HUES6 (cell line): ENCODE results near the gene POLK.

Source experiments
- H3K27ac ChIP-seq: 2 replicates; pipeline ENCODE4 v1.7.0; 2013; ENCODE audit warnings: low read depth, mild to moderate bottlenecking, low read length, inconsistent platforms
- H3K27me3 ChIP-seq: 2 replicates; pipeline ENCODE4 v1.6.1; 2013; ENCODE audit warnings: low read length; ENCODE audit not compliant: control insufficient read depth, insufficient read depth
- H3K36me3 ChIP-seq: 2 replicates; pipeline ENCODE4 v1.6.1; 2013; ENCODE audit warnings: low read length; ENCODE audit not compliant: control insufficient read depth, insufficient read depth
- H3K4me1 ChIP-seq: 2 replicates; pipeline ENCODE4 v1.6.1; 2013; ENCODE audit warnings: low read length; ENCODE audit not compliant: control insufficient read depth, insufficient read depth
- H3K4me3 ChIP-seq: 2 replicates; pipeline ENCODE4 v1.5.1; 2013; ENCODE audit warnings: low read depth, low read length
- H3K9ac ChIP-seq: one replicate; pipeline ENCODE4 v1.6.1; 2013; ENCODE audit warnings: mild to moderate bottlenecking, low read length
- H3K9me3 ChIP-seq: 2 replicates; pipeline ENCODE4 v1.6.1; 2013; ENCODE audit warnings: low read depth, low read length; ENCODE audit not compliant: control insufficient read depth, insufficient read depth

Gene POLK

DNA sequence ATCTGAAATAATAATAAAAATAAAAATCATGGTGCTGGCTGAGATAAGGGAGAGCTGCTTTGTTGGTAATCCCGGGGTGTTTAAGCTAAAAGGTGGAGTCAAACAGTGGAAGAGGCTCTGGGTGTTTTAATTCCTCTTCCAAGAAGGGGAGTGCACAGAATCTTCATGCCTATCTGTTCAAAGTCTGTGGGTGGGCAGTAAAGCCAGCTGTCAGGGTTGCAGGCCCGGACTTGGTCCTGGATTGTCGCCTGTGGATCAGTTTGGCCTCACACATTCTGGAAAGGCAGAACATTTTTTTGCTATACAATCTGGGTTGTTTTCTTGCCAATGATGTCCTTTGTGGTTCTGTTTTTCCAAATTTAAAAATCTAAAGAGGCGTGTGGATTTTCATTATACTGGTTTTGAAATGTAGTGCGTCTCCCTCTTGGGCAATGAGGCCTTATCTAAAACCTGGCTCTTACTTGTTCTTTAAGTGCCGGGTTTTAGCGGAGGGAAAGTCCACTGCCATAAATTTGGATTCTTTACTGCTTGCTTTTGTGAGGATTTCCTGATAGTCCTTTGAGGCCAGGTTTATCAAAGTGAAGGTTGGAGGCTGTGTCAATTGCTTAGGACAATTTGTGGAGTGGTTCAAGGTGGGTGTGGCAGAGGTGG is 105.4 kb downstream of the POLK start:
- Histone ChIP-seq H3K36me3 (no peaks in the 10 kb centered on the region), H3K27me3 (peaks cover 3% of the 10 kb centered on the region; the same call in 1 of the 2 replicates), H3K4me1 (peaks cover 29% of the 10 kb centered on the region), H3K4me3 (no peak overlapping the region), H3K9me3 (no peaks in the 10 kb centered on the region), H3K27ac (peak overlapping the region; percentile 23; the same call in 1 of the 2 replicates), H3K9ac (no peak overlapping the region)

DNA sequence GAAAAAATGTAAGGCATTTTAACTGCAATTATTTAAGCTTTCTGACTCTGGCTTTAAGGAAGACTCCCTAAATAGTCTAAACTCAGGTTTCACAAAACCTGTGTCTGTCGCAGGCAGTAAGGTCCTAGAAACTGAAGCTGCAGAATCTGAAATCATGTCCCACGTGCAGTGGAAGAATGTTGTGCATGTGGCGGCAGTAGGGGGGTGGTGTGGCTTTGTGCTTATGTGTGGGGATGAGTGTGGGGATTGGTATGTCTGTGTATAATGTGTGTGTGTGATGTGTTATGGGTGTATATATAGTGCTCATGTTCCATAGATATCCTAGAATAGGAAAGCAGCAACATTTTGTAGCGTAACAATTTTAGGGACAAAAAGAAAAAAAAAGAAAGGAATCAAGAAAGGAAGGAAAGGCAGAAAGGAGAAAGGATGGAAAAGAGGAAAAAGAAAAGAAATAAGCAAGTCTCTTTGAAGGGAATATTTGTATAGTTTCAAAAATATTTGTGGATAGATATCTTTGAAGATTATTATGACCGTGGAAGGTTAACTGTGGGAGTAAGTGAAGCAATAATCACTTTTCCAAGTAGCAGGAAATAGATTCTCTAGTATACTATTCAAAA is 106.2 kb downstream of the POLK start:
- Histone ChIP-seq H3K9me3 (no peaks in the 10 kb centered on the region), H3K4me1 (peaks cover 23% of the 10 kb centered on the region), H3K9ac (no peak overlapping the region), H3K4me3 (no peak overlapping the region), H3K27me3 (no peaks in the 10 kb centered on the region), H3K36me3 (no peaks in the 10 kb centered on the region), H3K27ac (no peak overlapping the region)

DNA sequence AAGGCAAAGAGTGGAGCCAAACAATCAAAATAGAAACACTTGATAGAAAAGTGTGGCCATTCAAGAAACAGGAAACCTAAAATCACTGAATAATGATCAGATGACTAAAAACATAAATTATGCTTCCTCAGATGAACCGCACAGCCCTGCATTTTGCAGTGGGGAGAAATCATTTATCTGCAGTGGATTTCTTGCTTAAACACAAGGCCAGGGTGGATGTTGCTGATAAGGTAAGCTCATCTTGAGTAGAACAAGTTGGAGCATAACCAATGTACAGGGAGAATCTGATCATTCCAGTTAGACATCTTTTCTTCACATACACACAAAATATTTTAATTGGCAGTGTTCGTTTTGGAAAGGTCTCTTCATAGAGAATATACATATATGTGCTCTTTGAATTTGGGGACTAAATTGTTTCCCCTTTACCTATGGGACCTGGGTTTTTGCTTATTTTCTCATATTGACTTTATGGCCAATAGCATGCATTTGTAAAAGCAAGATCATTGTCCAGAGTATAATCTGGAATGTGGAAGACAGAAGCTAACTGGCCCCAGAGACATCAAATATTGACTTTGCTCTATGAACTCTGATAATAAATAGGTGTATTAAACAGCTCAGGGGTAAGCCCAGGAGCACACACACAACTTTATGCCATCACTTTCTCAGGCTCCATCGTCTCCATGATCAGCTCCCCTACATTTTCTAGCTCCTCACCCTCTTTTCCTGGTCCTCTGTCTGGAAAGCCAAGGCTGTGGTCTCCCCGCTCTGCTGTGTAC is 108.7 kb downstream of the POLK start:
- Histone ChIP-seq H3K4me1 (peaks cover 29% of the 10 kb centered on the region), H3K27me3 (no peaks in the 10 kb centered on the region), H3K9me3 (no peaks in the 10 kb centered on the region), H3K9ac (no peak overlapping the region), H3K36me3 (no peaks in the 10 kb centered on the region), H3K27ac (no peak overlapping the region), H3K4me3 (no peak overlapping the region)

DNA sequence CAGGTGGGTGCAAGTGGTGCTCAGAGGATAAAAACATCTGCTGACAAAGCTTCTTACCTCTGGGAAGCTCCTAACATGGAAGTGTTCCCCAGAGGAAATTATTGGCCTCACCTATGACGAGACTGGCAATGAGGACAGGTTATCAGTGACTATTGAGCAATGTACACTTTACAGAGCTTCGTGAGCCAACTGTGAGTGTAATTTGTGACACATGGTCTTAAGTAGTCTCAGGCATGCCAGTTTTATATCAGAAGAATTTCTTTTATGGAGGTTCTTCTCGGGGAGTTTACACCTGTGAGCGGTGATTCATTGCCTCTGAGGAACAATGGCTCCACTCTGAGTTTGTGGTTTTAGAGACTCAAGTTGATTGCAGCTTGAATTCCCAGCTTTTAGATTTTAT is 110.9 kb downstream of the POLK start:
- Histone ChIP-seq H3K27me3 (no peaks in the 10 kb centered on the region), H3K9ac (no peak overlapping the region), H3K9me3 (no peaks in the 10 kb centered on the region), H3K4me1 (peaks cover 14% of the 10 kb centered on the region; the same call in 1 of the 2 replicates), H3K4me3 (no peak overlapping the region), H3K36me3 (no peaks in the 10 kb centered on the region), H3K27ac (no peak overlapping the region)

DNA sequence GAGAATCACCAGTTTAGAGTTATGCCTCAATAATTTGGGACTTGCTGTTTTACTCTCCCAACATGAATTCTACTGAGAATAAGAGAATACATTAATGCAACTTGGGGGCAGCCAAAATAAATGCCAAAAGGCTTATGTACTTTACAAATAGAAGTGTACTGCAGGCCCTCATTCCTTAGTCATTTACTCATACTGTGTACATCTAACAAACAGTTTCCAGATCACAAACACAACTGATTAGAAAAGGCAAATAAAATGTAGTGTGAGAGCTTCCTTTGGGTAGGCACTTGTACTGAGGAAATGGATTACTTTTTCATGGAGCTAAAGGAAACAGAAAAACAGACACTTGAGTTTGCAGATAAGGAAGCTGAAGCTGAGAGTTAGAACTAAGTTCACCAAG is 112.2 kb downstream of the POLK start:
- Histone ChIP-seq H3K9ac (no peak overlapping the region), H3K36me3 (no peaks in the 10 kb centered on the region), H3K4me3 (no peak overlapping the region), H3K27ac (no peak overlapping the region), H3K27me3 (no peaks in the 10 kb centered on the region), H3K9me3 (no peaks in the 10 kb centered on the region), H3K4me1 (peaks cover 10% of the 10 kb centered on the region; the same call in 1 of the 2 replicates)

DNA sequence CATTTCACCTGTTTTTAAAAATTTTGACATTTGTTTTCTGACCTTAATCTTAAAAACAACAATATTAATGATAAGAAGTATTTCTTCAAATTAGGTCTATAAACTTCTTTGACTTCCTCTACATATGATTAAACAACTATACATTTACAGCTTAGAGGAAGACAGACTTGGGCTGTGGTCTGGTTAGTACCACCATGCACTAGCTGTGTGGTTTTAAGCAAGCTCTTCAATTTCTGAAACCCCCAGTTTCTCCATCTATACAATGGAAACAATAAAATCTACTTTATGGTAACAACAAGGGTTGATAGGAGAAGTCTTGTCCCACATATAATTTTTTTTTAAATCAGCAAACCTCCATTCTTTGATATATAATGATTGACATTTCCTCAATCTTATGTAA is 115.3 kb downstream of the POLK start:
- H3K9me3 ChIP-seq, result no peaks in the 10 kb centered on the region
- no peaks in the 10 kb centered on the region for H3K36me3 ChIP-seq
- H3K4me1 ChIP-seq, result peaks cover 6% of the 10 kb centered on the region; the same call in 1 of the 2 replicates
- H3K4me3 ChIP-seq, result no peak overlapping the region
- no peak overlapping the region for H3K9ac ChIP-seq
- no peak overlapping the region for H3K27ac ChIP-seq
- no peaks in the 10 kb centered on the region for H3K27me3 ChIP-seq

DNA sequence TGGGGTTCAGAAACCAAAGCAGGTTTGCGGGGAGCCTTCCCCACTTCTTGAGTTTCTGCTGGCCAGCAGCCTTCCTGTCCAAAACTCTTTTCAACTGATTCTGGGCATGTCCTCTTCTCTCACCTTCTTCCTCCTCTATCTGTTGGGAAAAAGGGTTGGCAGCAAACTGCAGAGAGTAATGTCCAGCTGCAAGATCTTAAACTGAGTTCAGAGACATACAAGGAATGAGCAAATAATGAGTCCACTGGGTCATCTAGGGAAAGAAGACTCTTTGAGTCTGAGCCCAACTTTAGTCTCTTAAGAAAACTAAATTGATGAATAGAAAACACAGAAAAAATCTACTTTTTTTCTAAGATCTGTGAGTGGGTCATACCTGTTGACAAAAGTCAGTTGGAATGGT is 116.1 kb downstream of the POLK start:
- Histone ChIP-seq H3K27me3 (no peaks in the 10 kb centered on the region), H3K9ac (no peak overlapping the region), H3K4me1 (peaks cover 6% of the 10 kb centered on the region; the same call in 1 of the 2 replicates), H3K36me3 (no peaks in the 10 kb centered on the region), H3K27ac (no peak overlapping the region), H3K9me3 (no peaks in the 10 kb centered on the region), H3K4me3 (no peak overlapping the region)

DNA sequence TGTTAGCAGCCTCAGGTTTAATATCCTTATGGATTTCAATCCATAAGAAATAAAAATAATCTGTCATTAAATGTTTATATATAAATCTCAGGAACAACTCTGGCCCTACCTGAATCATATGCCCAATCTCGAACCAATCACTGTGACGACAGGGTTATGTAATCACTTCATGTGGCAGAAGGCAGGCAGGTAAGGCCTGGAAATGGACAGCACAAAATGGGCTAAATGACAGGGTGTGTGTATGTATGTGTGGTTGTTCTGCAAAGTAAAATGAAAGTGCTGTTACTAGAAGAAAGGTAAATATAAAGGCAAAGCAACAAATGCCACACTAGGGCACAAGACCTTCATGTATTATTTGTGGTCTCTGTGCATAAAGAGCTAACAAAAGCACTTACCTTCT is 119.2 kb downstream of the POLK start:
- H3K9me3 ChIP-seq, result no peaks in the 10 kb centered on the region; the same call in 1 of the 2 replicates
- H3K27me3 ChIP-seq, result no peaks in the 10 kb centered on the region
- H3K36me3 ChIP-seq, result no peaks in the 10 kb centered on the region
- no peak overlapping the region for H3K27ac ChIP-seq
- H3K4me3 ChIP-seq, result no peak overlapping the region
- H3K9ac ChIP-seq, result no peak overlapping the region
- no peaks in the 10 kb centered on the region for H3K4me1 ChIP-seq

DNA sequence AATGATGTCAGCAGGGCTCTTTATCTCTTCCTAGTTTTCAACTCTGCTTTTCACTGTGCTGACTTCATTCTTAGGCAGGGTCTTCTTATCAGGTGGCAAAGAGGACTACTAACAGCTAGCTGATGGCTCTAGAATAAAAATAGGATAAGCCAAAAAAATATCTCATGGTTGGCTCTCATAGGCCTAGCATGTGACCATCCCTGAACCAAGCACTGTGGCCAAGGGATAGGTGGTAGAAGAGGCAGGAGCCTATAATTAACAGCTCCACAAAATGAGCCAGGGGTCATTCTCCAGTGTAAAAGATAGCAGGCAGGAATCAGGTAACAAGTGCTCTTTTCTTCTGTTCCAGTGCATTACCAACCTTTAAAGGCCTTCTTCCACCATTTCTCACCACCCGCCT is 120.6 kb downstream of the POLK start:
- H3K36me3 ChIP-seq, result no peaks in the 10 kb centered on the region
- no peak overlapping the region for H3K4me3 ChIP-seq
- no peaks in the 10 kb centered on the region for H3K27me3 ChIP-seq
- H3K27ac ChIP-seq, result no peak overlapping the region
- no peaks in the 10 kb centered on the region; the same call in 1 of the 2 replicates for H3K9me3 ChIP-seq
- no peak overlapping the region for H3K9ac ChIP-seq
- no peaks in the 10 kb centered on the region for H3K4me1 ChIP-seq

DNA sequence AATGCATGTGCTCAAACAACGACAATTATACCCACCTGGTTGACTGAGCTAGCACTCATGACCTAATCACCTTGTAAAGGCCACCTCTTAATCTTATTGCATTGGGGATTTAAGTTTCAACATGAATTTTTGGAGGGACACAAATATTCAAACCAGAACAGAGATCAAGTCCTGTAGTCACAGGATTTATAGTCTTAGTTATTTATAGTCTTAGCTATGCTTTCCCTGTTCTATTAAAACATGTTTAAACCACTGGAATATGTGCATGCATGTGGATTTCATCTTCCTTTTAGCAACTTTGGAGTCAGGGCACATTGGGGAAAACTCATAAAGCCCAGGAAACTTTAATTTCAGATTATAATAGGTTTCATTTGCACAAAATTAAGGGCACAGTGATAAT is 126.3 kb downstream of the POLK start:
- no peaks in the 10 kb centered on the region for H3K36me3 ChIP-seq
- no peaks in the 10 kb centered on the region for H3K4me1 ChIP-seq

More for the DNA sequence above, 126.3 kb downstream of the POLK start:
- H3K9ac ChIP-seq, result no peak overlapping the region
- no peak overlapping the region for H3K4me3 ChIP-seq
- no peaks in the 10 kb centered on the region; the same call in 1 of the 2 replicates for H3K9me3 ChIP-seq
- H3K27me3 ChIP-seq, result no peaks in the 10 kb centered on the region
- H3K27ac ChIP-seq, result no peak overlapping the region
